ENCODE measurements around the gene MYOM1. TPM values are rescaled to one million over a fixed set of nuclear protein-coding genes. Genes with fewer than 3 reads are reported as not detected.
A peak's percentile ranks its signal among the peaks of the same experiment; 100 is the strongest.

Gene MYOM1
- total and polyA plus RNA-seq, 10 donors: 1.2 to 6.2 (median 2.0) TPM

- H3K27ac ChIP-seq: peak overlapping the region; percentile 23 to 79 (median 67)
- no peaks in the 10 kb centered on the region for H3K36me3 ChIP-seq
- peaks cover 0 to 23% (median 7%) of the 10 kb centered on the region in 6 donors for H3K4me1 ChIP-seq
- intact Hi-C loops (cut with DNase I; ENCODE audit: low total_unique reads): loop anchor here (10.0 kb wide), 1 partner anchor 57 kb away; no protein-coding TSS in a partner anchor
- DNase-seq: peak; percentile 85
- H3K9me3 ChIP-seq: no peaks in the 10 kb centered on the region
- TF ChIP-seq POLR2AphosphoS5 (IDR thresholded peaks at IDR 0.05): peak in 2 of 3 donors; percentile 54 to 80
- no peak for TF ChIP-seq CTCF (IDR thresholded peaks at IDR 0.05 in 8 of 11, conservative IDR thresholded peaks at IDR 0.05 in 3 of 11)
- TF ChIP-seq POLR2A (IDR thresholded peaks at IDR 0.05): no peak
- H3K4me3 ChIP-seq: peak overlapping the region in 1 of 8 donors; percentile 40
- 48 to 59% (median 50%) methylated on average over 15 of the region's 15 CpGs for WGBS, 5 donors
- no peaks in the 10 kb centered on the region for H3K27me3 ChIP-seq (replicated peaks in 1 of 7)
Measured at GRCh38 chr18:3177902-3178687, 41.7 kb downstream of the MYOM1 start.

- no peaks in the 10 kb centered on the region for H3K9me3 ChIP-seq
- peaks cover 0 to 40% (median 7%) of the 10 kb centered on the region in 6 donors for H3K4me1 ChIP-seq
- 72 to 86% (median 84%) methylated on average over 2 of the region's 2 CpGs for WGBS, 5 donors
- intact Hi-C loops (cut with DNase I; ENCODE audit: low total_unique reads): loop anchor here (10.0 kb wide), 1 partner anchor 60 kb away; no protein-coding TSS in a partner anchor
- no peak for DNase-seq
- H3K27ac ChIP-seq: no peak overlapping the region
- H3K36me3 ChIP-seq: no peaks in the 10 kb centered on the region
- TF ChIP-seq POLR2AphosphoS5 (IDR thresholded peaks at IDR 0.05): no peak
- TF ChIP-seq CTCF (IDR thresholded peaks at IDR 0.05 in 8 of 11, conservative IDR thresholded peaks at IDR 0.05 in 3 of 11): no peak
- TF ChIP-seq POLR2A (IDR thresholded peaks at IDR 0.05): no peak
- H3K4me3 ChIP-seq: no peak overlapping the region
- H3K27me3 ChIP-seq (replicated peaks in 1 of 7): no peaks in the 10 kb centered on the region
Measured at GRCh38 chr18:3175195-3175758, 44.5 kb downstream of the MYOM1 start.

- peaks cover 0 to 18% (median 0%) of the 10 kb centered on the region in 6 donors for H3K4me1 ChIP-seq
- H3K27me3 ChIP-seq (replicated peaks in 1 of 7): no peaks in the 10 kb centered on the region
- no peak overlapping the region for H3K4me3 ChIP-seq
- peak overlapping the region in 3 of 8 donors; percentile 30 to 42 (median 33) for H3K27ac ChIP-seq
- intact Hi-C loops (cut with DNase I; ENCODE audit: low total_unique reads): loop anchor here (10.0 kb wide), 1 partner anchor 63 kb away; no protein-coding TSS in a partner anchor
- no peaks in the 10 kb centered on the region for H3K36me3 ChIP-seq
- DNase-seq: no peak
- no peaks in the 10 kb centered on the region for H3K9me3 ChIP-seq
- 54 to 70% (median 68%) methylated on average over 3 of the region's 3 CpGs for WGBS, 5 donors
- TF ChIP-seq CTCF (IDR thresholded peaks at IDR 0.05 in 8 of 11, conservative IDR thresholded peaks at IDR 0.05 in 3 of 11): no peak
- TF ChIP-seq POLR2A (IDR thresholded peaks at IDR 0.05): no peak
- no peak for TF ChIP-seq POLR2AphosphoS5 (IDR thresholded peaks at IDR 0.05)
Measured at GRCh38 chr18:3172097-3172496, 47.7 kb downstream of the MYOM1 start.

- WGBS, 5 donors: 46 to 67% (median 64%) methylated on average over 4 of the region's 4 CpGs
- intact Hi-C loops (cut with DNase I; ENCODE audit: low total_unique reads): loop anchor here (10.0 kb wide), 1 partner anchor 63 kb away; no protein-coding TSS in a partner anchor
- no peaks in the 10 kb centered on the region for H3K36me3 ChIP-seq
- TF ChIP-seq CTCF (IDR thresholded peaks at IDR 0.05 in 8 of 11, conservative IDR thresholded peaks at IDR 0.05 in 3 of 11) (no peak), POLR2A (IDR thresholded peaks at IDR 0.05) (no peak)
- no peaks in the 10 kb centered on the region for H3K27me3 ChIP-seq (replicated peaks in 1 of 7)
- H3K27ac ChIP-seq: peak overlapping the region in 3 of 8 donors; percentile 30 to 42 (median 33)
- H3K4me1 ChIP-seq: peaks cover 0 to 18% (median 0%) of the 10 kb centered on the region in 6 donors
- H3K4me3 ChIP-seq: no peak overlapping the region
- no peaks in the 10 kb centered on the region for H3K9me3 ChIP-seq
- no peak for DNase-seq
Measured at GRCh38 chr18:3171631-3172030, 48.1 kb downstream of the MYOM1 start.

Data from spleen (tissue), 11 donors.